GM19099 (cell line): ENCODE data around the gene PRDM16.

Experiments used
- POLR2A ChIP-seq: IDR thresholded peaks from 3 replicates; pipeline ENCODE4 v1.6.1; 2011; ENCODE audit warnings: low read depth; ENCODE audit not compliant: insufficient read length; ENCODE audit errors: extremely low read depth

Gene PRDM16

DNA sequence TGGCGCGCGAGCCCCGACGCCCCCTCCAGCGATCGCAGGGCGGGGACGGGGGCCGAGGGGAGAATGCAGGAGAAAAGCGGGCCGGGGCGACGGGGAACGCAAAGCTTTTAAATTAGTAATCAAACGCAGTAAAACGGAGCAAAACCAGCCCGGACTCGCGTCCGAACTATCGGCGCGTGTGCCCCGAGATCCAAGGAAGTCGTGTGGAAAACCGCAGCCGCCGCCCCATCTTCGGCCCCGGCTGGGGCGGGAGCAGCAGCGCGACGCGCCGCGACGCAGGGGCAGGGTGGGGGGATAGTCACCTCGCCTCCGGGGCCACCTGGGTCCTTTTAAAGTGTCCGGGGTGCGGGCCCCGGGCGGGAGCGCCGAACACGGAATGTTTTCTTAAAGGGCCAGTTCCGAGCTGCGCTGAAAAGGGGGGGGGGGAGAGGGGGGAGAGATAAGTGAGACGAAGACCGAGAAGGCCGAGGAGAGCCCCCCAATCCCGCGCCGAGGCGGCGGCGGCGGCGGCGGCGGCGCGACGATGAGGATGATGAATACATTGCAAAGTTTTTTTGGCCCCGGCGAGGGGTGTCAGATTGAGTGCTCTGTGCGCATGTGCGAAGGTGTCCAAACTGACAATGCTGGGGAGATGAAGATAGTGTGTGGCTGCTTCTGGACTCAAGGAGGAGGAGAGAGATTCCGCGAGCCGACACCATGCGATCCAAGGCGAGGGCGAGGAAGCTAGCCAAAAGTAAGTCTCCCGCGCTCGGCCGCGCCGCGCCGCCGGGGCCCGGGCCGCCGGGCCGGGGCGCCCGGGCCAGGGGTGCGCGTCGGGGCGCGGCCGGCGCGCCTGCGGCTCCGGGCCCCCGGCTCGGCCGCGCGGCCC lies at the start of gene PRDM16:
Gene PRDM16 (plus strand): TSS at position 640 of the 868 bp plus-strand sequence. CDS start 57 bp downstream, at position 697.
- no peak for TF ChIP-seq POLR2A

DNA sequence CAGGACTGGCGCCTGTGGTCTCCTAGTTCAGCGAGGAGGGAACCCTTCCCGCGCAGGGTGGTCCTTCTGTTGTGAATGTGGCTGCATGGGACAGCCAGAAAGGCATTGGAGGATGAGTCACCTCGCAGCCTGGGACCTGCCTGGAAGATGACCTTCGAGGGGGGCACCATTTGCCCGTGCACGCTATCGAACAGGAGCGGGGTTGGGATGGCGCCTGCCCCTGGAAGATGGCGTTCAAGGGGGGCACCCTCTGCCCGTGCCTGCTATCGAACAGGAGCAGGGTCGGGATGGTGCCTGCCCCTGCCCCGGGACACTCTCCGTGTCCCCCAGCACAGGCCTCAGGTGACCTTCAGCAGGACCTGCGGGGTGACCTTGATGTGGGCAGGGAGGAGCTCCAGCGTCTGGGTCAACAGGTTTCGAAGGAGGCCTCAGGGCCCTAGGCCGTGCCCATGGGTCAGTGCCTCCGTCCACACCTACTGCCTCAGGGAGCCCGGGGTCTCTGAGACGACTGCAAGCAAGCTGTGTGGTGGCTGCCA lies 49.4 kb upstream of the PRDM16 start:
- TF ChIP-seq POLR2A: no peak

DNA sequence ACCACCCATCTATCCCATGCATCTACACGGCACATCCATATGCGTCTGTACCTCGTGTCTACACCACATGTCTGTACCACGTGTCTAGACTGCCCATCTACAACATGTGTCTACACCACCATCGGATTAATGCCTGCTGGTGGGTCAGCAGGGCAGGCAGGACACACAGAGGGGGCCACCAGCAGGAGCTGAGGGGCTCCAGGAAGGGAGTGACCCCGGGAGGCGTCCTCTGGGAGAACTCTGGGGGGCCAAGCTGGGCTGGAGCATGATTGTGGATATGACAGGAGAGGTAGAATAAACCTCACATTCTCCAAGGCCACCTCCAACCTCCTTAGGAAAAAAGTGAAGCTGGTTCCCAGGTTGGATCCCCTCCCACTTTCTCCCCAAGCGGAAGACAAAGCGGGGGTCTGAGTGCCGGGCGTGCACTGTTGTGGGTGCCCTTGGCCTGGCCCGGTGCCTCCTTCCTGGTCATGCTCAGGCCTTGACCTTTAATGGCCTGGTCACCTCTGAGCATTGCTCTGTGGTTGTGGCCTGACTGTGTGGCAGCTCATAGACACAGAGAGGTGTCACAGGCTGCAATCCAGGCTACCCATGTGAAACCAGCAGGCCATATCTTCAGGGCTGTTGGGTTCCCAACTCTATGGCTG lies 48.6 kb upstream of the PRDM16 start:
- no peak for TF ChIP-seq POLR2A

DNA sequence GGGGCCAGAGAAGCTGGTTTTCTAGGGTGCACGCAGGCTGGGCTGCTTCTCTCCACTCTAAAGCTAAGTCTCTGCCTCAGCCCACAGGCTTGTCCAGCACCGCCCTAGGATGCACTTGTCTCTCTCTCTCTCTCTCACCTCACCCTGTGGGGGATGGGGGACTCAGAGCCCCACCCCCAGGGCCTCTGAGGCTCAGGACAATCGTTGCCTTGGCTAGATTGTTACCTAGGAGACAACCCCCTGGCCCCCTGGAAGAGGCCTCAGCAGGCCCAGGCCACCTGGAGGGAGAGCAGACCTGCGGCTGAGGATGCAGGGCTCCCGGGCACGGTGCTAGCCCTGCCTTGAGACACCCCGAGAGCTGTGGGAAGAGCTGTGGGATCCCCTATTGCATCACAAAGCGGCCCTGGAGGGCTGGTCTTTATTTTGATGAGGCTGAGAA lies 47.8 kb upstream of the PRDM16 start, which contains the start of gene ACTRT2:
Gene ACTRT2 (plus strand): TSS at position 235 of the 439 bp plus-strand sequence. CDS start 220 bp downstream, outside the sequence.
- no peak for TF ChIP-seq POLR2A

DNA sequence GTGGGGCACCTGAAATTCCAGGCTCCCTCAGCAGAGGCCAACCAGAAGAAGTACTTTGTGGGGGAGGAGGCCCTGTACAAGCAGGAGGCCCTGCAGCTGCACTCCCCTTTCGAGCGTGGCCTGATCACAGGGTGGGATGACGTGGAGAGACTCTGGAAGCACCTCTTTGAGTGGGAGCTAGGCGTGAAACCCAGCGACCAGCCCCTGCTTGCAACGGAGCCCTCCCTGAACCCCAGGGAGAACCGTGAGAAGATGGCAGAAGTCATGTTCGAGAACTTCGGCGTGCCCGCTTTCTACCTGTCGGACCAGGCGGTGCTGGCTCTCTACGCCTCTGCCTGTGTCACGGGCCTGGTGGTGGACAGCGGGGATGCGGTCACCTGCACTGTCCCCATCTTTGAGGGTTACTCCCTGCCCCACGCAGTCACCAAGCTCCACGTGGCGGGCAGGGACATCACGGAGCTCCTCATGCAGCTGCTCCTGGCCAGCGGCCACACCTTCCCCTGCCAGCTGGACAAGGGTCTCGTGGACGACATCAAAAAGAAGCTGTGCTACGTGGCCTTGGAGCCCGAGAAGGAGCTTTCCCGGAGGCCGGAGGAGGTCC lies 47.1 kb upstream of the PRDM16 start:
- no peak for TF ChIP-seq POLR2A

DNA sequence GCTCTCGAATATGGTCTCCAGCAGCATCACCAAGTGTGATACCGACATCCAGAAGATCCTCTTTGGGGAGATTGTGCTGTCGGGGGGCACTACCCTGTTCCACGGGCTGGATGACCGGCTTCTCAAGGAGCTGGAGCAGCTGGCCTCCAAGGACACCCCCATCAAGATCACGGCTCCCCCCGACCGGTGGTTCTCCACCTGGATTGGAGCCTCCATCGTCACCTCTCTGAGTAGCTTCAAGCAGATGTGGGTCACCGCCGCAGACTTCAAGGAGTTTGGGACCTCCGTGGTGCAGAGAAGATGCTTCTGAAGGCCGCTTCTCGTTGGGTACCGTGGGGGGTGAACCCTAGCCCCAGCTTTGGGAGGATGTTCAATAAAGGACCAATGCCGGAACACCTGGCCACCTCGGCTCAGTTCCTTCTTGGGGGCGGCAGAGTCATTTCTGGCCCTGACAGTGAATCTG lies 46.5 kb upstream of the PRDM16 start:
- TF ChIP-seq POLR2A: no peak

DNA sequence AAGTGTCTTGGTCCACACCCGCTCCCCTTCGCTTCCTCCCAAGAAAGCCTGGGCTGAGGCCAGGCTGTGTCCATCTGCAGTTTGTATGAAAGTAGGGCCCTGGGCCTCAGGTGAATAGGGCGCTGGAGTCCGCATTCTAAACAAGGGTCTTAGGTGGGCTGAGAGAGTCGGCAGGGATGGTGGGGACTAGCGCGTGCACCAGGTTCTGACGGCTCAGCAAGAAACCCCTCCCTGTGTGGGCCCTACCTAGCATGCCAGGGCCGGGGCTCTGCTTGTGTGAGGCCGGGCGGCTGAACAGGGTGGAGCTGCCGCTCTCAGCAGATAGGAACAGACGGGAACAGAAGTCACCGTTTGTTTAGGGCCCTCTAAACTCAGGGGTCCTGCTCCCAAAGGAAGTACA lies 46.0 kb upstream of the PRDM16 start:
- no peak for TF ChIP-seq POLR2A

DNA sequence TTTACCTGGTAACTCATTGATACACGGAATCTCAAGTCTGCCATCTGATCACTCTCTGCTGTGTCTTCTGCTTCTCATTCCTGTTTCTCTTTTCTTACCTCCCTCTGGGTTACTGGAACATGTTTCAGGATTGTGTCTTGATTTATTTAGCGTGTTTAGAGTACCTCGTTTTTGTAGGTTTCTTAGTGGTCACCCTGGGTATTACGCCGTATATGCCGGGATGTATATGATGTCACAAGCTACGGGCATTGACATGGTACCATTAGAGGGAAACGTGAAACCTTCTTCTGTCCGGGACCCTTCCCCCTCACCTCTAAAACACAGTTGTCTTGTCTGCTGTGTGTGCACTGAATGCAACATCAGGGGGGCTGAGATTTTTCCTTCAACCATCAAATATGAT lies 45.0 kb upstream of the PRDM16 start:
- no peak for TF ChIP-seq POLR2A

DNA sequence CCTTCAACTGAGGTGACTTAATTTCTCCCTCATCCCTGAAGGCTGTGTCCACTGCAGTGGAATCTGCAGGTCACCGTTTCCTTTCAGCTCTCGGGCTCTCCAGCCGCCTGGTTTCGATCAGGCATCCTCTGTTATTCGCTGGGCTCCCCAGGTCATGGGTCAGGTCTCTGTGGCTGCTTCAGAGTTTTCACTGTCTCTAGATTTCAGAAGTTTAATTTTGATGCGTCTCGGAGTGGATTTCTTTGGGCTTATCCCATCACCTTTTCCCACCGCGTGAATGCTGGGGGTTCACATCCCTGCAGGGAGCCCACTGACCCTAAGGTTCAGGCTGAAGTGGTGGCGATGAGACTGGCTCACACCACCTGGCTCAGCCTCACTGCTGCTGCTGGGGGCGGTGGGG lies 44.4 kb upstream of the PRDM16 start:
- TF ChIP-seq POLR2A: no peak

DNA sequence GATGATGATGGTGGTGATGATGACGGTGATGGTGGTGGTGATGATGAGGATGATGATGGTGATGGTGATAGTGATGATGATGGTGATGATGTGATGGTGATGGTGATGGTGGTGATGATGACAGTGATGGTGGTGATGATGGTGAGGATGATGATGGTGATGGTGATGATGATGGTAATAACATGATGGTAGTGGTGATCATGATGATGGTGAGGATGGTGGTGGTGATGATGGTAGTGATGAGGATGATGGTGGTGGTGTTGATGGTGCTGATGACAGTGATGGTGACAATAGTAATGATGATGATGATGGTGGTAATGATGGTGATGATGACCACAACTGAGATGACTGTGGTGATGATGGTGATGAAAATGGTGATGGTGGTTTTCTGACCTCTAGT lies 42.9 kb upstream of the PRDM16 start:
- no peak for TF ChIP-seq POLR2A

DNA sequence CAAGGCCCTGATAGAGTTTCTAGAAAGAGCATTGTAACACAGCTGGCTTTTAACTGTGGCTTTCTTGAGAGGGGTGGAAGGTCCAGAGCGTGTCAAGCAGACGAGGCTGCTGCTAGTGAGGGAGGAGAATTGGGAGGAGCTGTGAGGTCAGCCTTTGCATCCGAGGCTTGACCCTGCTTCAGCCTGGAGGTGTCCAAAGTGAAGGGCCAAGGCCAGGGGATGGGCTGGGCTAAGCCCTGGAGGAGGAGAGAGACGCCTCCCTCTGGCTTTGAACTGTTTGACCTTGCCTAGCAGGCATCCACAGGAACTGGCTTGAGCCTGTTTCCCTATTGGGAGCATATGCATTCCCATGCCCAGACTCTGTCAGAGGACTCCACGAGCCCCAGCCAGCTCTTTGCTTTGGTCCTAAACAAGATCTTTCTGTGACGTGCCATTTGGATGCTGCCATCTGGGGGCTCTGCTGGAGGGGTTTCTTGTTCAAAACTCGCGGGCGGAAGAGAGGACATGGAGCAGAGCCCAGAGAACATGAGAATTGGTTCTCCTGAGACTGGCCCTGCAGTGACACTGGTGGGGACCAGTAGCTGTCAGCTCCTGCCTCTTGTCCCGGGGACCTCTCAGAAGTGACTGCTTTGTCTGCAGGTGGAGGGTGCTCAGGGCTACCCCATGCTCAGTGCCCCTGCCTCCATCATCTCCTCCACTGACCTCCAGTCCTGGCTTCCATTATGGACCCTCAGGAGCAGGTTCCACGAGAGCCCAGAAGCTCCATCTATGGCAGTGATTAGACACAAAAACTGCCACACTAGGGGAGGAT lies 42.2 kb upstream of the PRDM16 start:
- TF ChIP-seq POLR2A: no peak

DNA sequence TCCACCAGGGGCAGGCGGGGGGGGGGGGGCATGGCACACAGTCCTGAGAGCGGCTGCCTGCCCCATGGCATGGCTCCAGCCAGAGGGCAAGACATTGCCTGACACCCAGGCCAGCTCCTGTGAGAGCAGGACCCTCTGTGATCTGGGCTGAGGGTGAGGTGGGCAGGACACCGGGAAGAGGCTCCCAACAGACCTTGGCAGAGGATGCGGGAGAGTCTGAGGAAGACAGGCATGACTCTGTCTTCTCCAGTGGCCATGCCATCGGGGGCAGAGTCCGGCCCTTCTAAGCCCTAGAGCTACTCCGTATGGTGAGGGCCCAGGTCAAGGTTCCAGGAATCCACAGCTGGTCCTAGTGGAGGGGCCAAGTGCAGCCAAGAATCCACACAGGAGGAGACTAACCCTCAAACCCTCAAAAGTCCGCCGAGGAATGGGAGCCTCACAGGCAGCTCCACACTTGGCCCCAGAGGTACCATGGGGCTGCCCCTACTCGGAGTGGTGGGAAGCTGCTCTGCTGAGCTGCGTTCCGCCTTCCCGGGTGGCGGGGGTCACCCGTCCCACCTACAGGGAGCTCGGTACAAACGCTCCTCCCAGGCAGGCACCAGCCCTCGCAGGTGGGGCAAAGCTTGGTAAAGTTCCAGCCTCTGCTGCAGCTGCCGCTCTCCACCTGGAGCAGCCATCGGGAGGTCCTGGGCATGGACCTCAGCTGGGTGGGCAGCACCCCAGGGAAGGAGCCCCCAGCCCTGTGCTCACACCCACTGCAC lies 41.2 kb upstream of the PRDM16 start:
- no peak for TF ChIP-seq POLR2A

DNA sequence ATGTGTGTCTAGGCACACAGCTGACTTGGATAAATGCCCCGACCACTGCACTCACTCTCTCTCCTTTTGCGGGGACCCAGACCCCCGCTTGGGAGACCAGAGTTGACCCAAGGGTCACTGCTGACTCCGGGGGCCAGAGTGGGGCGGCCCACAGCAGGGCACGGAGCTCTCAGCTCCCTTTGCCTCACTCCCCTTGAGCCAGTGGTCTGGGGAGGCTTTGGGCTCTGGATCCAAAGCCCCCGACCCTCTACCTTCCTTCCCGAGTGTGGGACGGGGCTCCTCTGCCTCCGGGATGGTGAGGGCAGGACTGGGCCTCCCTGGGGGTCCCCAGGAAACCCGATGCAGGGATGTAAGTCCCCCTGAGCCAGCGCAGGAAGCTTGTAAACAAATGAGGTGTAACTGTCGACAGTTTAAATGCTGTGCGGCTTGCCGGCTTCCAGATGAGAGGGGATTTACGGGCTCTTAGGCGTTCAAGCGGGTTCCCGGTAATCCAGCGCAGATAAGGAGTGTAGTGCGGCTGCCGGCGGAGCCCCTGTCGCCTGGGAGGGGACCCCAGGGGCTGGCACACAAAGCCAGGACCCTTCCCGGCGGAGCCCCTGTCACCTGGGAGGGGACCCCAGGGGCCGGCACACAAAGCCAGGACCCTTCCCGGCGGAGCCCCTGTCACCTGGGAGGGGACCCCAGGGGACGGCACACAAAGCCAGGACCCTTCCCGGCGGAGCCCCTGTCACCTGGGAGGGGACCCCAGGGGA lies 40.3 kb upstream of the PRDM16 start:
- TF ChIP-seq POLR2A: no peak
